Stimulated activated CD4-positive, alpha-beta T cell treated with anti-CD3 and anti-CD28 coated beads, Interleukin-12 subunit alpha, Interleukin-12 subunit beta, amount 100 ng/mL, for 4 hours (primary cell): ENCODE data around the gene PEAK3.

ENCODE experiments used
- DNase-seq: peaks from one replicate; pipeline ENCODE4 v3.0.0-alpha.2; 2020

Gene PEAK3

DNA sequence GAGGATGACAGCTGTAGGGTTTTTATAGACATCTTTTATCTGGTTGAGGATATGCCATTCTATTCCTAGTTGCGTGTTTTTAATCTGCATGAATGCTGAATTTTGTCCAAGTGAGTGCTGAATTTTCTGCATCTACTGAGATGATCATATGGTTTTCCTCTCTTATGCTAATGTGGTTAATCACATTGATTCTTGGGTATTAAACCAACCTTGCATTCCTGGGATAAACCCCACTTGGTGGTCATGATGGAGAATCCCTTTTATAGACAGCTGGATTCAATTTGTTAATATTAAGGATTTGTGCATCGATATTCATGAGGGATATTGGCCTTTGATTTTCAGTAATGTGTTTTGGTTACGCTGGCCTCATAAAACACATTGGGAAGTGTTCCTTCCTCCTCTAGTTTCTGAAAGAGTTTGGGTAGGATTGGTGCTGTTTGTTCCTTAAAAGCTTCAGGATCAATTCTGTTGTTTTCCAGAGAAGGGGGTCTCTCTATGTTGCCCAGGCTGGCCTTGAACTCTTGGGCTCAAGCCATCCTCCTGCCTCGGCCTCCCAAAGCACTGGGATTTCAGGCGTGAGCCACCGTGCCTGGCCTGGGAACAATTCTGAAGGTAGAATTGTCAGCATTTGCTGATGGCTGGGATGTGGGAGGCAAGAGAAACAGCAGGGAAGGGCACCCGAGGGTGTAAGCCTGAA, 33.3 kb upstream of the PEAK3 start:
- no peak for DNase-seq

- DNase-seq, result no peak
These were observed 31.0 kb upstream of the PEAK3 start for GRCh38 chr19:2312820-2313501.

DNA sequence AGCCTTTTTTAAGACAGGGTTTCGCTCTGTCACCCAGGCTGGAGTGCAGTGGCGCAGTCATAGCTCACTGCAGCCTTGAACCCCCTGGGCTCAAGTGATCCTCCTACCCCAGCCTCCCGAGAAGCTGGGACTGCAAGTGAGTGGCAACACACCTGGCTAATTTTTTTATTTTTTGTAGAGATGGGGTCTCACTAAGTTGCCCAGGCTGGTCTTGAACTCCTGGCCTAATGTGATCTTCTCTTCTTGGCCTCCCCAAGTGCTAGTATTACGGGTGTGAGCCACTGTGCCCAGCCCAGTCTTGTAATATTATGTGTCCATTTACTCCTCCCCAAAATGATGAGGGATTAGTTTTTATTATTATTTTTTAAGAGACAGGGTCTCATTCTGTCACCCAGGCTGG, 29.1 kb upstream of the PEAK3 start:
- no peak for DNase-seq

DNA sequence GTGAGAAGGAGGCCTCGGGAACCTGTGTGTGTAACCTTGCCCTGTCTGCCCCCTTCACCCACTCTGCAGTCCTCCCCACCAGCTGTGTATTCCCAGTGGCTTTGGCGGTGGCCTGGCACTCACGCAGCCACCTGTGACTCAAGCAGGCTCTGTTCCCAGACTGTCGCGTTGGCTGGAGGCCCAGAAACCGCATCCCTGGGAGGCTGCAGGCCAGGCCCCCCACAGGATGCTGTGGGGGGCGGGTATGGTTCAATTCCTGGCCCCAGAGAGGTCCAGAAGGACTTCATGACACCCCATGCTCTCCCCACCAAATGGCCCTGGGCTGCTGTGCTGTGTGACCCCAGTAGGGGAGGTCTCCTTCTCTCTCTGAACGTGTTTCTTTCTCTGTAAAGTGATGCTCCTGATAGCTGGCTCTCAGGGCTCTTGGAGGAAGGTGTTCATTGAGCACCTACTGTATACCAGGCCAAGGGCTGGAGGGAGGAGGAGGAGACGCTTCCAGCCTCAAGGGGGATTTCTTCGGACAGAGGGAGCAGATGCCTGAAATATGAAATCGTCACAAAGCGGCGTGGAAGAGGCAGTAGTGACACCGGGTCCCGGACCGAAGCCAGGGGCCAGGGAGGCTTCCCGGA, 27.9 kb upstream of the PEAK3 start:
- no peak for DNase-seq

DNA sequence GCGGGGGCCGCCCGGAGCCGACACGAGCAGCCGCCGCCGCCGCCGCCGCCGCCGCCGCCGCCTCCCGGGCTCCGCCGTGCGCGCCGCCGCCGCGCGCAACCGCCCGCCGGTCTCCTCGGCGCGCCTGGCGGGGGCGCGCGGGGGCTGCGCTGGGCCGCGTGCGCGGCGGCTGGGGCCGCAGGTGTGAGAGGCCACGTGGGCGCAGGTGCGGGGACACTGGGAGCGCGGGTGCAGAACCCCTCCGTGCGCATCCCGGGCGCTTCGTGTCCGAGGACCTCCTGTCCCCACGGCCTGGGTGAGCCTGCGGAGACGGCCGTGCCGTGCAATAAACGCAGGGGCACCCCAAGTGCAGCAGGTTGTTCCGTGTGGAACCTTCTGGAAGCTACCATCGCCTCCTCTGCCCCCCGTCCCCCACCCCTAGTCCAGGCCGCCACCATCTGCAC, 26.2 kb upstream of the PEAK3 start, which contains the start of gene LINGO3:
Gene LINGO3, minus strand, starts transcription at position 41 of the 443 bp plus-strand sequence. CDS start 16,378 bp downstream, outside the sequence.
- no peak for DNase-seq

DNA sequence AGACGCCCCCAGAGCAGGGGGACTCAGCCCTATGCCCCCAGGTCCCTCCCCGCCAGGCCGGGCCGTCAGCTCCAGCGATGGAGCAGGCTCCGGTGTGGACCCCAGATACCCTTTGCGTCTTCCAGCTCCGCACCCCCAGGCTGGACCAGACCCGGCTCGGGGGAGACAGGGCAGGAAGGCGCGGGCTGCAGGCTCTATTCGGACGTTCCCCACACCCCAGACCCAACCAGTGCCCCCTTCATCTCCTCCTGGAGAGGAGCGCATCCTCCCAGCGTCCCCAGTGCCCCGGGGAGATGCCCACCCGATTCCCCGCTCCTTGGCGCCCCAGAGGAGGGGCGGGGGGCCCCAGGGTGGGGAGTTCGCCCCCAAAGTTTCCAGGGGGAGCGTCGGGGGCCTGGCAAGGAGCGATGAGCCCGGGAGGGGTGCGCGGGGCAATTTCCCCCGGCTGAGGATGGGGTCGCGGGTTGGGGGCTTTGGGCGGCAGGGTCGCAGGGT, 25.6 kb upstream of the PEAK3 start:
- DNase-seq, result no peak

GRCh38 chr19:2306971-2307370, 25.0 kb upstream of the PEAK3 start:
- DNase-seq, result no peak

DNA sequence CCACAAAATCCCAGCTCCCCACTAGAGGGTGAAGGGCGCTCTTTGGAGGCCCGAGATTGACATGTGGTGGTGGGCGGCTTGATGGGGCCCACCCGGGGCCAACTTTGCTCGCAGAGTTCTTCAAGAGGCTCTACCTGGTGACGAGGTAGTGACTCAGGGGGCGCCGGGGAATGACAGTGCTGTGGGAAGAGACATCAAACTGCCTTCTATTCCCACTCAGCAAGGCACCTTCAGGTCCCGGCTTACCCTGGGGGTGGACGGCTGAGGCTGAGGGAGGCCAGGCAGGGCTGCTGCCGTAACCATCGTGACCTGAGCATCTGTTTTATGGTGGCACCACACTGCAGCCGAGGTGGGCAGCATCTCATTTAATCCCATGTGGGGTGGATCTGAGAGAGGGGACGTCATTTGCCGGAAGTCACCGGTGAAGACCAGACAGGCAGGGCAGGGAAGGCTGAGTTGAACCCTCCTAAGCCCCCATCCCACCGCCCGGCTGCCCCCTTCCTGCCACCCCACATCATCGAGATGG, 24.4 kb upstream of the PEAK3 start:
- no peak for DNase-seq

DNA sequence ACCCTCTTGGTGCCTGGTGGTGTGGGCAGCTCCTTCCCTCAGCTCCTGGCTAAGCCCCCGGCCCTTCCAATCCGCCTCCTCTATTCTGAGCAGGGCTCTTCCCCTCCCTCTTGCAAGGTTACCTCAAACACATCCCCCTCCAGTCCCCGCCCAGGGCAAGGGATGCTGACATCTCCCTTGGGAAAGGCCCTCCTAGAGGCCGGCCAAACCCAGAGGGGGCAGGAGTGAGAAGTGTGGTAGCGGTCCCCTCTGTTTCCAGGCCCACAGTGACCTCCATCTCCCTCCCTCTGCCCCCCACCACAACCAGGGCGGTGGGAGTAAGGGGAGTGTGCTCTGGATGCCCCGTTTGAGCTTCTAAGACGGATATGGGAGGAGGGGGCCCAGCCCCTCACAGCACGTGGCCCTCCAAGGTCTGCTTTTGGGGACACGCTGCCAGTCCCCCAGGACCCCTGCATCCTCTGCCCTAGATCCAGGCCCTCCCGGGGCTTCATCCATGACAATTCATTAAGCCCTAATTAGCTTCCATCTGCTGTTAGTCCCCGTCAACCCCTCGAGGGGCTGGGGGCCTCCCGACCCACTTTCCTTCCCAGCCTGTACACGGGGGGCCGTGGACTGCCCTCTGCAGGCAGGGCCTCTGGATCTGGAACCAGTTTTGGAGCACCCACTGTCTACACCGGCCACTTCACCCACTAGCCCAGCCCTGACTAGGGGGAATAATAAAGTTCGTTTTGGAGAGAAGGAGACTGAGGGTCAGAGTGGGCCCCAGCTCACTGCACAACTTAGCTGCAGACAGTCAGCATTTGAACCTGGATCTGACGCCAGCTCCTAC, 23.7 kb upstream of the PEAK3 start:
- DNase-seq, result no peak

GRCh38 chr19:2303211-2303798, 21.3 kb upstream of the PEAK3 start:
- DNase-seq, result no peak

- DNase-seq, result no peak
These were observed 20.6 kb upstream of the PEAK3 start for GRCh38 chr19:2302319-2303210.

- no peak for DNase-seq
These were observed 18.6 kb upstream of the PEAK3 start for GRCh38 chr19:2300533-2300932.

- DNase-seq, result no peak
These were observed 14.2 kb upstream of the PEAK3 start for GRCh38 chr19:2296141-2296540.

DNA sequence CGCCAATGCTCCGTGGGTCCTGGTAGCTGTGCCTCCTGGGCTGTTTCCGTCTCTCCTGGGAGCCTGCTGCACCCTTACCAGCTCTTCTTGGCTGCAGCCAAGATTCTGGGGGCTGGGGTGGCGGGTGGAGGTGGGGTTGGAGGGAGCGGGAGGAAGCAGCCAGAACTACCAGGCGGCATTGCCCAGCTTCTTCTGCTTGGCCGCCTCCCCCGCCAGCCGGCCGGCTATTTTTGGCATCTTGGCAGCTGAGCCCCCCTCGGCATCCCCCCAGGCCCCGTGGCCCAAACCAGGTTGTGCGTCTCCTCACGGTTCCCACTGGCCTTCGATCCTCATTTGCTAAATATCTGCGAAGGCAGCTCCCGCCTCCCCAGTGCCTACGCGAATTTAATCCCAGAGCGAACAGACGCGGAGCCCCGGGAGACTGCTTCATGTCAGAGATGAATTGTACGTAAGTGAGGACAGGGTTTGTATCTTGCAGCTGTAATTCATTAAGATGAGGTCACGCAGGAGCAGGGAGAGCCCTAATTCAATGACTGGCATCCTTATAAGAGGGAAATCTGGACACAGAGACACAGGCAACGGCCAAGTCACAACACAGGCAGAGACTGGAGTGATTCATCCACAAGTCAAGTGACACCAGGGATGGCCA, 12.8 kb upstream of the PEAK3 start:
- no peak for DNase-seq

DNA sequence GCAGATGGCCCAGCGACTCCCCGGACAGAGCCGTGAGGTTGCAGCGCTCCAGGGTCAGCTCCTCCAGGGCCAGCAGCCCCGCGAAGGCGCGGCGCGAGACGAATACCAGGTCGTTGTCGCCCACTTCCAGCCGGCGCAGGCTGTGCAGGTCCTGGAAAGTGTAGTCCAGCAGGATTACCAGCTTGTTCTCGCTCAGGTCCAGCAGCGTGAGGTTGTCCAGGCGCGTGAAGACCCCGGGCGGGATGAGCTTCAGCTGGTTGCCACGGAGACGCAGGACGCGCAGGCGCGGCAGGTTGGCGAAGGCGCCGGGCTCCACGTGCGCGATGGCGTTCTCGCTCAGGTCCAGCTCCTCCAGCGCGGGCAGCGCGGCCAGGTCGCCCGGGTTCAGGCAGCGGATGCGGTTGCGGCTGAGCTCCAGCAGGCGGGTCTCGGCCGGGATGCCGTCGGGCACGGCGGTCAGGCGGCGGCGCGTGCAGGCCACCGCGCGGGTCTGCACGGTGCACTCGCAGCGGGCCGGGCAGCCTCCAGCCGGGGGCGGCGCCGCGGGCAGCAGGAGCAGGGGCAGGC, 9.3 kb upstream of the PEAK3 start:
- no peak for DNase-seq

DNA sequence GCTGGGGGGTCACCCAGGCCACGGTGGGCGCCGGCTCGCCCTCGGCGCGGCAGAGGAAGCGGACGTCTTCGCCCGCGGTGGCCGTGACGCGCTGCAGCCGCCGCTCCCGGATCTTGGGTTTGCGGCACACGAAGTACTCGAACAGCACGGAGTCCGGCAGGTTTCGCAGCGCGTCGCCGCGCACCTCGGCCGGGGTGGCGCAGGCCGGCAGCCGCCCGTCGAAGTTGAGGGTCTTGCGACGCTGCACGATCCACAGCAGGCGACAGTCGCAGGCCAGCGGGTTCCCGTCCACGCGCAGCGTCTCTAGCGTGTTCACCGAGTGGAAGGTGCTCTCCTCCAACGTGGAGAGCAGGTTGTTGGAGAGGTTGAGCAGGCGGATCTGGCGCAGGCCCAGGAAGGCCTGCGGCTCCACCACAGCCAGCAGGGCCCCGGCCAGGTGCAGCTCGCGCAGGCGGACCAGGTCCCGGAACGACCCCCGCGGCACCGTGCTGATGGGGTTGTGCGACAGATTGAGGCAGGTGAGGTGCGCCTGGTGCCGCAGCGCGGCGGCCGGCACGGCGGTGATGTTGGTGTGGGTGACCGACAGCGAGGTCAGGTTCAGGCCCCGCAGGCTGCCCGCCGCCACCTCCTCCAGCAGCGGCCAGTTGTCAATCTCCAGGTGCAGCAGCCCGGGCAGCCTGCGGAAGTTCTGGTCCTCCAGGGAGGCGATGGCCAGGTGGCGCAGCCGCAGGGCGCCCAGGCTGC, 8.6 kb upstream of the PEAK3 start:
- DNase-seq, result no peak

- DNase-seq, result no peak
These were observed 7.9 kb upstream of the PEAK3 start for GRCh38 chr19:2289714-2290435.

GRCh38 chr19:2288818-2289713, 7.1 kb upstream of the PEAK3 start:
- no peak for DNase-seq
